Activated naive CD4-positive, alpha-beta T cell treated with anti-CD3 and anti-CD28 coated beads, Interleukin-2, amount 50 U/mL, for 72 hours (primary cell): Measurements from ENCODE around the gene NCL. TPM values are rescaled to one million over a fixed set of nuclear protein-coding genes. Genes with fewer than 3 reads are reported as not detected.
"Not testable (repeated sequence)": the region's sequence is repeated elsewhere in the genome, so short reads cannot be mapped to it uniquely, and the experiment has no call there.

Experiments used
- ATAC-seq, 2 donors: fragments of 150-1000 bp; cut with Tn5 transposase; 2 replicates each; pipeline ENCODE4 v1.10.0; 2021; ENCODE audit warnings: mild to moderate bottlenecking in 2 of 2, moderate library complexity in 2 of 2
- DNase-seq, 2 donors: peaks; one replicate each; pipeline ENCODE4 v3.0.0; 2021 to 2022; ENCODE audit warnings: low spot score in 2 of 2
- H3K27ac Mint-ChIP-seq, 2 donors: one replicate each; pipeline ENCODE4 v1.8.0; 2022; ENCODE audit warnings: mild to moderate bottlenecking in 2 of 2, mixed read lengths in 2 of 2
- H3K36me3 Mint-ChIP-seq, 2 donors: one replicate each; pipeline ENCODE4 v1.8.0; 2022; ENCODE audit warnings: mixed read lengths in 2 of 2
- H3K9me3 Mint-ChIP-seq, 2 donors: one replicate each; pipeline ENCODE4 v1.8.0; 2022; ENCODE audit warnings: mixed read lengths in 2 of 2
- total RNA-seq, 2 donors: library from RNA; stranded (reverse); gene quantifications; one replicate each; pipeline ENCODE4 v1.2.3, GENCODE V29; 2022

The NCL gene
- total RNA-seq, 2 donors from 2014 or later: 435 to 901 TPM

- H3K36me3 Mint-ChIP-seq: peaks cover 50 to 66% of the 10 kb centered on the region in 2 donors
- DNase-seq (no peak), ATAC-seq (no peak)
- no peaks in the 10 kb centered on the region for H3K9me3 Mint-ChIP-seq
- H3K27ac Mint-ChIP-seq: peak overlapping the region; percentile 29 to 95
Observed at GRCh38 chr2:231455890-231456289, 8.4 kb downstream of the NCL start.

DNA sequence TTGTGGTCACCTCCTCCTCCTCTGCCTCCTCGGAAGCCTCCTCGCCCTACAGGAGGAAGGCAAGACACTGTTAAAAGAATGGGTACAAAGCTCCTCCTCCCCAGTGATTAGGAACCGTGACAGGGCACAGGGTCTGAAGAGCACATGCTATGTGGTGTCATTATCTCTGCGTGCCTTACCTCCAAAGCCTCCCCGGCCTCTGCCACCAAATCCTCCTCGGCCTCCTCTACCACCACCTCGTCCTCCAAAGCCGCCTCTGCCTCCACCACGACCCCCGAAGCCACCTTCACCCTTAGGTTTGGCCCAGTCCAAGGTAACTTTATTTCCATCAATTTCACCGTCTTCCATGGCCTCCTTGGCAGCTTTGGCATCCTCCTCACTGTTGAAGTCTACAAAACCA is 9.1 kb downstream of the NCL start:
- Mint-ChIP-seq H3K9me3 (no peaks in the 10 kb centered on the region), H3K36me3 (peaks cover 44 to 59% of the 10 kb centered on the region in 2 donors), H3K27ac (peak overlapping the region; percentile 29 to 95)
- ATAC-seq (peak in 1 of 2 donors; percentile 8), DNase-seq (no peak)

GRCh38 chr2:231454361-231454791 is 9.9 kb downstream of the NCL start:
- H3K36me3 Mint-ChIP-seq: peaks cover 38 to 53% of the 10 kb centered on the region in 2 donors
- peak overlapping the region; percentile 66 to 97 for H3K27ac Mint-ChIP-seq
- DNase-seq: no peak
- ATAC-seq: no peak
- no peaks in the 10 kb centered on the region for H3K9me3 Mint-ChIP-seq

DNA sequence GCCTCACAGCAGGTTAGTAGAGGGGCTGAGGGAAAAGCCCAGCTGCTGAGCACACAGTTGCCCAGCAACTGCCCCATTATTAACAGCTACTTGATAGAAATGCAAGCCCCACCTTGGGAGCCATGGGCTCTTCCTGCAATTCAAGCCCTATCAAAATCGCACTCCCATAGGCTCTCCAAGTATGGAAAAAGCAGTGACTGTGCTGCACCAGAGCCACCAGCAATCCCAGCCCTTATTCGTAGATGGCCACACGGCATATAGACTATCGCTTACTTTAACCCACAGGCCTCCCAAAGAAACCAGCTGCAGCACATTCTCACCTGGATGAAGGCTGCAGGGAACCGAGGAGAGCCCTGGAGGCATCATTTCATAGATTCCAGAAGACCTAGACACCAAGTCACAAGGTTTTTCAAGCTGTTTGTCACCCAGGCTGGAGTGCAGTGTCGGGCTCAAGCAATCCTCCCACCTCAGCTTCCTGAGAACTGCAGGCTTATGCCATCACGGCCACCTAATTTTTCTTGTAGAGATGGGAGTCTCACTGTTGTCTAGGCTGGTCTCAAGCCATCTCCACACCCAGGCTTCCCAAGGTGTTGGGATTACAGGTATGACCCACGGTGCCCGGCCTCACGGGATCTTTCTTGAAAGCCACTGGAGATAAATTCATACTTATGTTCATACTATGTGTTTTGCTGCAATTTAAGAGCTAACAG is 11.3 kb downstream of the NCL start:
- Mint-ChIP-seq H3K27ac (peak overlapping the region in 1 of 2 donors; percentile 97), H3K9me3 (no peaks in the 10 kb centered on the region), H3K36me3 (peaks cover 26 to 41% of the 10 kb centered on the region in 2 donors)
- DNase-seq (peak in 1 of 2 donors; percentile 31), ATAC-seq (peak; percentile 3 to 8)

DNA sequence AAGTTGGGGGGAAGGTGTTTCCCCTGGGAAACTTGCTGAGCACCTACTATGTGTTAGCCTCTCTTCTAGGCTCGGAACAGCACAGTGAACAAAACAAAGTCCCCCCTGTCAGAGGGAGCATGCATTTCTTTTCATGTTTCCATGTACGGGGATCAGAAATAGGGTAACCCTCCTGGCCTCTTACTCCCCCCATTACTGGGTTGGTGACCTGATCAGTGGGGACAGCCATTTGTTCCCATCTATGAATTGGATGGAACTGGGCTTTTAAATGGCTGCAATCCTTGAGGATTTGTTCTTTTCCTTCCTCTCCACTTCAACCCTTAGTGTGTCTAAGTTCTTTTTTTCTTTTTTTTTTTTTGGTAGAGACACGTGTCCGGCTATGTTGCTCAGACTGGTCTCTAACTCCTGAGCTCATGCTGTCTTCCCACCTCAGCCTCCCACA is 13.7 kb downstream of the NCL start:
- Mint-ChIP-seq H3K9me3 (no peaks in the 10 kb centered on the region), H3K36me3 (peaks cover 5 to 19% of the 10 kb centered on the region in 2 donors), H3K27ac (peak overlapping the region in 1 of 2 donors; percentile 97)
- DNase-seq (no peak), ATAC-seq (no peak)

DNA sequence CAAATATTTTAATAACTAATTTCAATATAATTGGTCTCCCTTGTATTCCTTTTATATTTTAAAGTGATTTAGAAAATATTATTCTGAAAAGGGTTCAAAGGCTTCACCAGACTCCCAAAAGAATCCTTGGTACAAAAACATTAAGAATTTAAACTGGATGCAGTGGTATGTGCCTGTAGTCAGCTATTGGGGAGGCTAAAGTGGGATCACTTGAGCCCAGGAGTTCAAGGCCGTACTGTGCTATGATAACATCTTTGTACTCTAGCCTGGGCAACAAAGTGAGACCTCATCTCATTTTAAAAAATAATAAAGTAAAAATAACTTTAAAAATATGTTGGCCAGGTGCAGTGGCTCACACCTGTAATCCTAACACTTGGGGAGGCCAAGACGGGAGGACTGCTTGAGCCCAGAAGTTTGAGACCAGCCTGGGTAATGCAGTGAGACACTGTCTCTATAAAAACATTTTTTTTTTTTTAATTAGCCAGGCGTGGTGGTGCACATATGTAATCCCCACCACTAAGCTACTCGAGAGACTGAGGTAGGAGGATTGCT is 14.7 kb downstream of the NCL start:
- peak overlapping the region in 1 of 2 donors; percentile 22 for H3K27ac Mint-ChIP-seq
- no peak for ATAC-seq
- H3K36me3 Mint-ChIP-seq: peaks cover 0 to 11% of the 10 kb centered on the region in 2 donors
- H3K9me3 Mint-ChIP-seq: no peaks in the 10 kb centered on the region
- DNase-seq: no peak

DNA sequence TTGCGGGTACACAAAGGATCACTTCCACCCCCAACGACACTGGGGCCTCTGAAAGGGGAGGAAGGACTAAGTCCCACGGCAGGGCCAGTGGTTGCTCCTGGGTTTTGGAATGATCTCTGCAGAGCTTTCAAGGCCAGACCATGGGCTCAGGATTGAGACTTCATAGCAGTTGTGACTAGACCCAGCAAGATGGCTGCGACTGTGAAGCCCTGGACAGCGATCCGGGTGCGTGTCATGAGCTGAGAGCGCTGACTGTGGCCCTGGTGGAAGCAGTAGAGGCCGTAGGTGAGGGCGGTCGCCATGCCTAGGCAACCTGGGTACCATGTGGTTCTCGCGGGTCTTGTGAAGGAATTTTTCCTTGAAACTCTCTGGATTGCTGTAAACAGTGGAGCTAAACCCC is 27.3 kb downstream of the NCL start:
- DNase-seq (no peak), ATAC-seq (no peak)
- Mint-ChIP-seq H3K36me3 (peaks cover 2 to 7% of the 10 kb centered on the region in 2 donors), H3K27ac (no peak overlapping the region), H3K9me3 (peaks cover 2 to 6% of the 10 kb centered on the region in 2 donors)

DNA sequence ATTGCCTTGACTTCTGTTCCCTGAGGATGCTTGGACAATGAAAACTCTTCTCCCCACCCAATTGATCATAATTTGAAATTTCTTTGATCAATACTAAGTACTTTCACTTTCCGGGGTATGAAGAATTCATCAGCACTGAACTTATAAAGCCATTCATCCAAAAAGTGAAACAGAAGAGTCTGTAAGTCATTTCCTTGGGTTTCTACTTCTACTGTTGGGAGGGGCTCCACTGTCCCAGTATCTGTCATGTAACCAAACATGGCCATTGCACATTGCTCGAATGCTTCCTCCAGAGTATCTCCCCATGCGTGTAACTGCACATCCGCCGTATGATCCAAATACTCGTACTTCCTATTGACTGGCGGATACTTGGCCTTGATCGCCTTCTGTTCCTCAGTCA is 30.3 kb downstream of the NCL start:
- Mint-ChIP-seq H3K9me3 (peaks cover 13 to 29% of the 10 kb centered on the region in 2 donors), H3K27ac (no peak overlapping the region), H3K36me3 (peaks cover 14 to 32% of the 10 kb centered on the region in 2 donors)
- DNase-seq: no peak
- ATAC-seq: peak in 1 of 2 donors; percentile 96

GRCh38 chr2:231431606-231432005 is 32.7 kb downstream of the NCL start:
- DNase-seq: no peak
- Mint-ChIP-seq H3K36me3 (peaks cover 14 to 32% of the 10 kb centered on the region in 2 donors), H3K9me3 (peaks cover 13 to 29% of the 10 kb centered on the region in 2 donors), H3K27ac (no peak overlapping the region)
- no peak for ATAC-seq

- Mint-ChIP-seq H3K36me3 (peaks cover 14 to 30% of the 10 kb centered on the region in 2 donors), H3K9me3 (peaks cover 13 to 27% of the 10 kb centered on the region in 2 donors)
- not testable (repeated sequence) for H3K27ac Mint-ChIP-seq, ATAC-seq, DNase-seq
Observed at GRCh38 chr2:231430437-231430836, 33.8 kb downstream of the NCL start.

GRCh38 chr2:231429901-231430300 is 34.4 kb downstream of the NCL start:
- DNase-seq: no peak
- Mint-ChIP-seq H3K27ac (no peak overlapping the region), H3K9me3 (peaks cover 13 to 25% of the 10 kb centered on the region in 2 donors), H3K36me3 (peaks cover 14 to 27% of the 10 kb centered on the region in 2 donors)
- ATAC-seq: no peak

DNA sequence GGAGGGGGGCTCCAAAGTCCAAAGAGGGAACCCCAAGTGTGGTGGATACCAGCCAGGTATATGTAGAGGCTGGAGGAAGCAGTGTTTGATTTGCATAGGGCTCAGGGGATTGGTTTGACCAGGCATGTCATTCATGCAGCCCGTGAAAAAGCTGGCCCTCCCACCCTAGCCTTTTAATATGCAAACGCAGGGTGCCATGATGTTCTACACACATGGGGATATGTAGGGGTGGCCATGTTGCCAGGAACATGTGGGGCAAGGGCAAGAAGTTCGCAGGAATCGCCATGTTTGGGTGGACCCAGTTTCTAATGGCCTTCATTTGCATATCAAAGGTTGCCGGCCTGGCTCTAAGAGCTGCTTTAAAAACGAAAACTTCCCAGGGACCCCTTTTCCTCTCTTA is 35.1 kb downstream of the NCL start:
- peaks cover 14 to 27% of the 10 kb centered on the region in 2 donors for H3K36me3 Mint-ChIP-seq

DNA sequence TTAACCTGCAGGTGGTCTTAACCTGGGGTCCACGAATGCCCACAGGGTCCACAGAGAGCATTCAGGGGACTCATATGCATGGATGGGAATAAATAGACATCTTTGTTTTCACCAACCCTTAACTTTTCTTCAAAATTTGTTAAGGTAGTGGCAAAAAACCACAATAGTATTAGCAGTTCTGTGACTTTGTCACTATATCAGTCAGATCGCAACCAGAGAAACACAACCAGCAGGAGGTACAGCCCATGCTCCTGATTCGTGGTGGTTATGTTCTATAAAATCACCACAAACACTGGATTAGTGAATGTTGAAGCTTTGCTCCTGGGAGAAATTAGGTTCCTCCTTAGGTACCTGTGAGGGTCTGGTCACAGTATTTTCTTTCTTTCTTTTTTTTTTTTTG is 37.2 kb downstream of the NCL start:
- H3K27ac Mint-ChIP-seq: no peak overlapping the region
- DNase-seq: no peak
- peaks cover 14 to 26% of the 10 kb centered on the region in 2 donors for H3K36me3 Mint-ChIP-seq
- H3K9me3 Mint-ChIP-seq: peaks cover 12 to 24% of the 10 kb centered on the region in 2 donors
- ATAC-seq: peak in 1 of 2 donors; percentile 55

More for the DNA sequence above, 35.1 kb downstream of the NCL start:
- Mint-ChIP-seq H3K9me3 (peaks cover 13 to 25% of the 10 kb centered on the region in 2 donors), H3K27ac (no peak overlapping the region)
- ATAC-seq (no peak), DNase-seq (no peak)

DNA sequence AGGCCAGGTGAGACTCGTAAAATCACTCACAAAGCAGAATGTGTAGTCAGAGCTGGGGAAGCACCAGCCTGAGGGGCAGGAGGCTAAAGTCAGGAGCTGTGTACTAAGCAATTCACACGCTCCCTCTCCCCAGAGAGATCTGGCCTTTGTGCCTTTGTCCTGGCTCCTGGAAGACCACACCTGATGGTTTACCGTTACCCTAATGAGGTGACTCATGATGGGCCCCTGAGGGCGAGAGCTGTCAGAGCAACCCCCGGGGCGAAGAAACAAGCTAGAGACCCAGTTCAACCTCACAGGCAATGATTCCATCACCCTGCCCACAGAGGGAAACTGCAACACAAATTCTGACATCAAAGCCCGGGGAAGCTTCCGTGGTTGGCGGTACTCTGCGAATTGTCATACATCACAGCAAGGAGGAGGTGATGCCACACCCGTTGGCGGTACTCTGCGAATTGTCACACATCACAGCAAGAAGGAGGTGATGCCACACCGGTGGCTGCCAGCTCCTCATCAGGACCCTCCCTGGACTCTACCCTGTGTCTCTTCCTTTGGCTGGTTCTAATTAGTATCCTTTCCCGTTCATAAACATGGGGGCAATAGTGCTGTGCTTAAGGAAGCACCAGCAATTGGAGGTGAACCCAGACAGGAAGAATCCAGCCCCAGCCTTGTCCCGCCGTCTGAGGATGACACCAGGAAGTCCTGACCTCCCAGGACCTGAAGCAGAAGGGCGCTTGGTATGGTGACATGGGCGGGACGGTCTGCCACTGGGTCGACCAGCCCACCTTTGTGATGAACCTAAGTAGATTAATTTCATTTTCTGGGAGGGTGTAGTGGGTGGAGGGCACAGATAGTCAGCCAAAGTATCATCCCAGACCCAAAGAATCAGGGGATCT is 38.2 kb downstream of the NCL start:
- H3K27ac Mint-ChIP-seq: peak overlapping the region in 1 of 2 donors; percentile 73
- H3K9me3 Mint-ChIP-seq: peaks cover 2 to 14% of the 10 kb centered on the region in 2 donors
- H3K36me3 Mint-ChIP-seq: peaks cover 3 to 16% of the 10 kb centered on the region in 2 donors
- DNase-seq (peak; percentile 29 to 61), ATAC-seq (peak; percentile 81 to 85)

GRCh38 chr2:231425291-231425810 is 38.9 kb downstream of the NCL start:
- H3K27ac Mint-ChIP-seq: peak overlapping the region in 1 of 2 donors; percentile 73

DNA sequence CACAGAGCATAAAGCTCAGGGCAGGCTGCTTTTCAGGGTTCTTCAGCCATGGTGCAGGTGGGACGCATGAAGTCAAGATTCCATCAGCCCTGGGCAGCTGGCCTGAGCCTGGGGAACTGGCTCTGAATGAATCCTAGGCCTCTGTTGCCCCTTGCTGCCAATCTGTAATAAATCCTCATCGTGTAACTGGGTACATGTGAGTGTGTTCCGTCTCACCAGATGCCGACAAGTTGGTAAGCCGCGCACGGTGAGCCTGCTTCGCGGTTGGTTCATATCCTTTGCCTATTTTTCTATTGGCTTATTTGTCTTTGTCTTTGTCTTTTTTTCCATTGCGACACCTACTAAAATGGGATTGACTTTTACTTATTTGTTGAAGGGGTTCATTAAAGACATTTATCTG is 41.1 kb downstream of the NCL start:
- ATAC-seq (no peak), DNase-seq (no peak)
- no peaks in the 10 kb centered on the region for H3K36me3 Mint-ChIP-seq
- H3K9me3 Mint-ChIP-seq: no peaks in the 10 kb centered on the region
- no peak overlapping the region for H3K27ac Mint-ChIP-seq

More at GRCh38 chr2:231425291-231425810, 38.9 kb downstream of the NCL start:
- DNase-seq (no peak), ATAC-seq (peak in 1 of 2 donors; percentile 39)
- Mint-ChIP-seq H3K9me3 (peaks cover 0 to 7% of the 10 kb centered on the region in 2 donors), H3K36me3 (peaks cover 0 to 9% of the 10 kb centered on the region in 2 donors)
